Measurements from ENCODE around the gene PPP2R2C.

Gene PPP2R2C

DNA sequence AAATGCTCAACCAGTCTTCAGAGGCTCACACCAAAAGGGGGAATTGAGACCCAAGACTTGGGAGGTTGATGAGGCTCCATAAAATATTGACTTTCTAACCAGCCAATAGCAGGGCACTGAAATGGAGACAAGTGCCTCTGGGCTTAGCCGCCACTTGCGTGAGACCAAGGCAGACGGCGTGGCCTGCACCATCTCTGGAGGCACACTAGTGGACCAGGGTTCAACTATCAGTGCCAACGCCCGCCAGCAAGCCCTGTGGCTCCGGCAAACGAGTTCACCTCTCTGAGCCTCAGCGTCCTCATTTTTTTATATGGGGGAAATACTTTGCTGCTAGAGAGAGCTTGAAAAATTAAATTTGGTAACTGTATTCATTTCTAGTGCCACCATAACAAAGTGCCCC, 50.3 kb downstream of the PPP2R2C start:
- no peak for DNase-seq
- Mint-ChIP-seq H3K9me3 (no peaks in the 10 kb centered on the region), H3K27ac (no peak overlapping the region), H3K4me3 (no peak overlapping the region), H3K36me3 (no peaks in the 10 kb centered on the region), H3K4me1 (no peaks in the 10 kb centered on the region), H3K27me3 (peaks cover 11% of the 10 kb centered on the region)
- CTCF ChIA-PET, result no interaction called here

DNA sequence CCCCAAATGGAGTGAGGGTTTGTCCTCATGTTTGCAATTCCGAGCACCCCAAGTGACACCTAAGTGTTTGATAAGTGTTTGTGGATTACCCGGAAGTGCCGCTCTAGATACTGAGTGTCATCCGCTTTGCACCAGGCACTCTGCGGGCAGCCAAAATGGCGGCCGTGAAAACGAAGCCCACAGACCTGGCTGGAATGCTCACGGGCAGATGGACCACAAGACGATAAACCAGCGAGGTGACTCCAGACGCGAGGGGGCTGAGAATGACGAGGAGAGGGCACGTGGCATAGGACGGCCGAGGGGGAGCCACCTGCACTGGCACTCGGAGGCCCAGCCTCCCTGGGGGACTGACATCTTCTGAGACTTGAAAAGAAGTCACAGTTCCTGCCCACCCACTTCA, 51.0 kb downstream of the PPP2R2C start:
- Mint-ChIP-seq H3K27me3 (peaks cover 17% of the 10 kb centered on the region), H3K4me3 (no peak overlapping the region), H3K4me1 (no peaks in the 10 kb centered on the region), H3K36me3 (no peaks in the 10 kb centered on the region), H3K27ac (no peak overlapping the region), H3K9me3 (no peaks in the 10 kb centered on the region)
- CTCF ChIA-PET, result no interaction called here
- DNase-seq, result no peak

DNA sequence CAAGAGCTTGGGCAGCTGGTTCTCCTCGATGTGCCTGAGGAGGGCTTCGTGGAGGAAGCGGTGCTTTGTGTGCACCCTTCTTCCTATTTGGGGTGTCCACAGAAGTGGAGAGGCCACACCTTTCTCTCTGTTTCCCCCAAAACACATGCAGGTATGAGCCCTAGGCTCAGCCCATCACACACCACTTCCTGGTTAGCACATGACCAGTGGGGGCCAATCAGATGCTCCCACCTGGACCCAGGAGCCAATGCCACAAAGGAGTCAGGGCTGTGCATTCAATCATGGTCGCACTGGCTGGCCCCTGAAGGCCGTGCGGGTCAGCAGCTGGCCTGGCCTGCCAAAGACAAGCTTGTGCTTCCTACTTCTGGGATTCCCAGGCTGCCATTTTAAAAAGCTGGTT, 51.4 kb downstream of the PPP2R2C start:
- Mint-ChIP-seq H3K36me3 (no peaks in the 10 kb centered on the region), H3K27me3 (peaks cover 17% of the 10 kb centered on the region), H3K4me1 (no peaks in the 10 kb centered on the region), H3K4me3 (no peak overlapping the region), H3K9me3 (no peaks in the 10 kb centered on the region), H3K27ac (no peak overlapping the region)
- DNase-seq, result no peak
- CTCF ChIA-PET, result no interaction called here

DNA sequence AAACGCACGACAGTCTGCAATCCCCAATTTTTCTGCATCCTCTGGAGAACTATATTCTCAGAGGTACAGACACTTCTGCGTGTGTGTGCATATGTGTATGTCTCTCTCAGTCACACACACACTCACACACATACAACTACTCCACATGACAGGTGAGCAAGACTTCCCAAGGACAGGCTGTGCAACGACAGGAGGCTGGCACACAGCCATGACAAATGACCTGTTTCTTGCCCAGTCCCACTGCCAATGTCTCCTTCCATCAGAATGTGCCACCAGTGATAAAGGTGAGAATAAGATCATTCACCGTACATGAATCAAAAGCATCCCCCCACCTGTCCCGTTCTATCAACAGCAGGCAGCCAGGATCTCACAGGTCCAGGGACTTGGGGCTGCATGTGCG, 52.4 kb downstream of the PPP2R2C start:
- no peaks in the 10 kb centered on the region for H3K9me3 Mint-ChIP-seq
- no peaks in the 10 kb centered on the region for H3K4me1 Mint-ChIP-seq
- H3K36me3 Mint-ChIP-seq, result no peaks in the 10 kb centered on the region
- H3K27me3 Mint-ChIP-seq, result peaks cover 17% of the 10 kb centered on the region
- no peak overlapping the region for H3K4me3 Mint-ChIP-seq
- H3K27ac Mint-ChIP-seq, result no peak overlapping the region
- CTCF ChIA-PET, result no interaction called here
- DNase-seq, result no peak

DNA sequence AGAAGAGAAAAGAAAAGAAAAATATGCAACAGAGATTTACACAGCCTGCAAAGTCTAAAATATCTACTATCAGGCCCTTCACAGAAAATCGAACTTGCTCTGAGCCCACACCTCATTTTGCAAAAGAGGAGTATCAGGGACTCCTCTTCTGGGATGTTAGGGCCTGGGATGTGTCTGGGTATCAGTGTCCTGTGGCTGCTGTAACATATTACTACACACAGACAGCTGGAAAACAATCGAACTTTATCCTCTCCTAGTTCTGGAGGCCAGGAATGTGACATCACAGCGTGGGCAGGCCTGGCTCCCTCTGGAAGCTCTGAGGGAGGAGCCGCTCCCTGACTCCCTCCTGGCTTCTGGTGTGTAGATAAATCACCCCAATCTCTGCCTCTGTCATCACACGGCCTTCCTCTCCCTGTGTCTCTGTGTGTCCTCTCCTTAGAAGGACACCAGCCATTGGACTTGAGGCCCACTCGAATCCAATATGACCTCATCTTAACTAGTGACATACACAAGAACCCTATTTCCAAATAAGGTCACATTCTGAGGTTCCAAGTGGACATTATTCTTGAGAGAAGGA, 52.9 kb downstream of the PPP2R2C start:
- Mint-ChIP-seq H3K4me3 (no peak overlapping the region), H3K27me3 (peaks cover 22% of the 10 kb centered on the region), H3K4me1 (no peaks in the 10 kb centered on the region), H3K27ac (no peak overlapping the region), H3K9me3 (no peaks in the 10 kb centered on the region), H3K36me3 (no peaks in the 10 kb centered on the region)
- CTCF ChIA-PET, result no interaction called here
- no peak for DNase-seq

DNA sequence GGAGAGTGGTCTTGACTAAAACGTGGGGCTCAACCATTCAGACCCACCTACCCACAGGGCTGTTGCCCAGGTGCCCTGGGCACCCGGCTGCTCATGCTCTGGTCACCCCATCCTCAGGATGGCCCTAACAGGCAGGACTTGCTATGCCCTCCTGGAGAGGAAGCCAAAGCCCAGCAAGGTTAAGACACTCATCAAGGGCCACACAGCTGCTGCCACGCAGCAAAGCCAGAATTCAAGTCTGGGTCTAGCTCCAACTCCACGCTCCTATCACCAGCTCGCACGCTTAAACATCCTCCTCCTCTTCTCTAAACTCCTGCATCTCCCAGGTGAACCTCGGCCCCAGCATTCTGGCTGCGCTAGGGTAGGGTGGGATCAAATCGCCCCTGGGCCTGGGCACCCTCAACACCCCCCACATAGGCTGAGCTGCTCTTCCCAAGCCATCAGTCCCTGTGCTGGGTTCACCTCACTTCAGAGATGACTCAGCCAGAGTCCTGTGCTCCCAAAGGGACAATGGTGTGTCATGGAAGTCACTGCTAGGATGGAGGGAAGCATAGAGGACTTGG, 54.1 kb downstream of the PPP2R2C start:
- CTCF ChIA-PET, result no interaction called here
- no peaks in the 10 kb centered on the region for H3K9me3 Mint-ChIP-seq

DNA sequence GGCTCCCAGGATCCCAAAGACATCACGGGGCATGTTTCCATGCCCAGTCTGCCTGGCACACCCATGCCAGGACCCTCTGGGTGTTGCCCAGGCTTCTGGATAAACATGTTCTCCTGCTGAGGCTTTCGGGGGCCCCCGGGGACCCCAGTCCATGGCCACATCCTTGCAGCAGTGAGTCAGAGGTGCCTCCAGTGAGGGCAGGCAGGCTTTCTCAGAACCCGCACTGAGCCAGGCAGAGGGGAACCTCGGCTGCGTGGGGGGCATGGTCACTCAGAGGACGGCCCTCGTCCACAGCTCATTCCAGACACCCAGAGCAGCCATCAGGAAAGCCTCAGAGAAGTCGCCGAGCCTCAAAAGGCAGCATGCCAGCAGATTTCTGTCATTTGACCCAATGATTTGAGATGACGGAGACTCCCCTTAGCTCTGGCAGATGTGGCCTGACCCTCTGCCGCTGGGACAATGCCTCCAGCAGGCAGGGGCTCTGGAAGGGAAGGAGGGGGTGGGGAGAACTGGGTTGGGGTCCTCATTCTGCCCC, 54.8 kb downstream of the PPP2R2C start:
- H3K27me3 Mint-ChIP-seq, result peaks cover 27% of the 10 kb centered on the region
- H3K4me3 Mint-ChIP-seq, result no peak overlapping the region
- no peak overlapping the region for H3K27ac Mint-ChIP-seq
- H3K4me1 Mint-ChIP-seq, result no peaks in the 10 kb centered on the region
- CTCF ChIA-PET, result no interaction called here
- H3K9me3 Mint-ChIP-seq, result no peaks in the 10 kb centered on the region
- no peaks in the 10 kb centered on the region for H3K36me3 Mint-ChIP-seq
- no peak for DNase-seq

More for the DNA sequence above, 54.1 kb downstream of the PPP2R2C start:
- Mint-ChIP-seq H3K27me3 (peaks cover 27% of the 10 kb centered on the region), H3K4me1 (no peaks in the 10 kb centered on the region), H3K27ac (no peak overlapping the region), H3K36me3 (no peaks in the 10 kb centered on the region), H3K4me3 (no peak overlapping the region)
- no peak for DNase-seq

DNA sequence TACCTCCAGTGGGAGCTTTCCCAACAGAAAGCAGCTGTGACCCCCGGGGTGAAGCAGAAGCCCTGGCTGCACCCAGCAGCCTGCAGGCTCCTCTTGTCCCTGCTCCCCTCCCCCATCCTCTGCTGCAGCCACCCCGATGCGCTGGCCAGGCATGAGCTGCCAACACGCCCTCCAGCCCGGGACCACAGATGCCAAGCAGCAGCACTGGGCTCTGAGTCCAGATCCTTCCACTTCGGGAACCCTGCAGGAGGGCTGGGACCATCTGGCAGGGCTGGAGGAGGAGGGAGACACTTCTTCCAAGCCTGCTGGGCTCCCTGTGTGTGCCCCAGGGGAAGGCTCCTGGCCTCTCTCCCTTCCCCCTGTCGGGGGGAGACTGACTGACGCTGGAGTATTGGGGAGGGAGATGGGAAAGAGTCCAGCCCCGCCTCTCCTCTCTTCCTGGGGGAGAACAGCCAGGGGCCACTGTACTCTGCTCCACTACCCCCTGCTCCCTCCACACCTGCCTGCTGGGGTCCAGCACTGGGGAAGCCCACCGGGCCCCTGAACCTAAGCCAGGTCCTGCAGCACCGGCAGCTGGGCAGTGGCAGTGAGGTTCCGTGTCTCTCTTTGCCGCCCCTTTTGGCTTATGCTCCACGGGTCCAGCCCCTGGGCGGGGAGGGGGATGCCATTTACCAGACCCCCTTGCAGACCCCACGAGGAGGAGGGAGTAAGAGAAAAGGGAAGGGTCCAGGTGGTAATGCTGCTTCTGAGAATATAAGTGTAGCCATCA, 55.7 kb downstream of the PPP2R2C start:
- Mint-ChIP-seq H3K27me3 (peaks cover 27% of the 10 kb centered on the region), H3K4me1 (no peaks in the 10 kb centered on the region), H3K27ac (no peak overlapping the region), H3K9me3 (no peaks in the 10 kb centered on the region), H3K4me3 (no peak overlapping the region), H3K36me3 (no peaks in the 10 kb centered on the region)
- CTCF ChIA-PET, result no interaction called here
- no peak for DNase-seq

DNA sequence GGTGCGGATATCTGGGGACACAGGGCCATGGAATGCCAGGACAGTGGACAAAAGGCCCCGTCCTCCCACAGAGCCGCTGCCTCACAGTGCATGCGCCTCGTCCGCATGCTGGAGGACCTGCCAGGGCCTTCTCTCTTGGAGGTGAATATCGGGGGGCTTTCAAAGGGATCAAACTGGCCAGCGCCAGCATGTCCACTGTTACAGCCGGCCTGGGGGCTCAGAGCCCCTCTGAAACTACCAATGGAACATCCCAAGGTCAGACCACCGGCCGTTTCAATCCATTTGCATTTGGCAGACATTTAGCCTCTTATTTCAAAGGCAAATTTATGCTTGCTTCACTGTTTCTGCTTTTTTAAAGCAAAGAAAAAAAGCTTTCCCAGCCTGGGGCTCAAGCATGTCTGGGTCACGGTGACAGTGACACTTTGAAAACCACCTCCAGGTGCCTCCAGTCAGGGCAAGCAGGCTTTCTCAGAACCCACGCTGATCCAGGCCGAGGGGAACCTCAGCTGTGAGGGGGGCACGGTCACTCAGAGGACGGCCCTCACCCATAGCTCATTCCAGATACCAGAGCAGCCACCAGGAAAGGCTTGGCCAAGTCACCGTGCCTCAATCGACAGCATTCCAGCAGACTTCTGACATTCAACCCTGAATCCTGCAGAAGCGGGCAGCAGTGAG, 57.2 kb downstream of the PPP2R2C start:
- Mint-ChIP-seq H3K36me3 (no peaks in the 10 kb centered on the region), H3K9me3 (no peaks in the 10 kb centered on the region), H3K4me1 (no peaks in the 10 kb centered on the region), H3K27me3 (peaks cover 27% of the 10 kb centered on the region), H3K27ac (no peak overlapping the region), H3K4me3 (no peak overlapping the region)
- no peak for DNase-seq
- CTCF ChIA-PET, result no interaction called here

DNA sequence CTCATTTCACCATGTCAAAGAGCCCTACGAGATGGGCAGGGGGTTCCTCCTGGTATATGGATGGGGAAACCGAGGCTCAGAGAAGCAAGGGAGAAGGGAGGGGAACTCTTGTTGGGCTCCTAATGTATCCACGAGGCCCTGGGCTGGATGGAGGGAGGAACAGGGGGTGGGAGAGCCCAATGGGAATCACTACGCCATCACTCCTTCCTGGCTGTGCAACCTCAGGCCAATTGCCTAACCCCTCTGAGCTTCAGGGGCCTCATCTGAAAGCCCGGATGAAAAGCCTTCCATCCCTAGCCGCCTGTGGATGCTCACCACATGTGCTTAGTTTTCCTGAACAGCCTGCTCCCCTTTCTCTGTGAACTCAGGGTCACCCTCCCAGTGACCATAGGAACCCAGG, 57.8 kb downstream of the PPP2R2C start:
- CTCF ChIA-PET, result no interaction called here
- H3K4me1 Mint-ChIP-seq, result no peaks in the 10 kb centered on the region
- H3K9me3 Mint-ChIP-seq, result no peaks in the 10 kb centered on the region
- H3K27me3 Mint-ChIP-seq, result peaks cover 27% of the 10 kb centered on the region
- H3K36me3 Mint-ChIP-seq, result no peaks in the 10 kb centered on the region
- H3K27ac Mint-ChIP-seq, result no peak overlapping the region
- no peak for DNase-seq
- no peak overlapping the region for H3K4me3 Mint-ChIP-seq

DNA sequence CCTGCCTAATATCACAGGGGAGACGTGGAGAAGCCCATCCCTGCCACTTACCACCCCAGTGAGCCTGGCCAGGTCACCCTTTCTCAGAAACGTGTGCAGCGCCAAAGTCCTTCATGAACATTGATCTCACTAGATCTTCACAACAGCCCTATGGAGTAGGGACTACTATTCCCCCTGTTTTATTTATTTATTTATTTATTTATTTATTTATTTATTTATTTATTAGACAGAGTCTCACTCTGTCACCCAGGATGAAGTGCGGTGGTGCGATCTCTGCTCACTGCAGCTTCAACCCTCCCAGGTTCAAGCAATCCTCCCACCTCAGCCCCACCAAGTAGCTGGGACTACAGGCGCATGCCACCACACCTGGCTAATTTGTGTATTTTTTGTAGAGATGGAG, 61.8 kb downstream of the PPP2R2C start:
- DNase-seq, result no peak
- H3K27ac Mint-ChIP-seq, result no peak overlapping the region
- H3K36me3 Mint-ChIP-seq, result no peaks in the 10 kb centered on the region
- H3K9me3 Mint-ChIP-seq, result no peaks in the 10 kb centered on the region
- peaks cover 29% of the 10 kb centered on the region for H3K27me3 Mint-ChIP-seq
- no peak overlapping the region for H3K4me3 Mint-ChIP-seq
- CTCF ChIA-PET, result no interaction called here
- H3K4me1 Mint-ChIP-seq, result no peaks in the 10 kb centered on the region

DNA sequence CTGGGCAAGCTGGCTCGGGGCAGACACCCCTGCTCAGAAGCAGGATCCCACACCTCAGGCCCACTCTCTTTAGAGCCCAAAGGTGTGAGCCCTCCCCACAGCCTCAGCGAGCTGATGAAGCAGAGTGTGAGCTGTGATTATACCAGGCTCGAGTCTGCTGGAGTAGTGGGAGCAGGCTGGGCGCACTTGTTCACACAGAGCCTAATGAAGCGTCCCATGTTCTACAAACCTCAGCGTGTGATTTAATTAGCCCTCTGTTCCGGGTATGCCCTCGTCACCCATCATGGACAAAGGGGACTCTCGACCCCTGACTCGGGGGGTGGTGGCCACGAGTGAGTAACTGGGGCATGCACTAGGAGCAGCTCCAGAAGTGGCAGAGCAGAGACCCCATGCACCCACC, 62.3 kb downstream of the PPP2R2C start:
- no peak overlapping the region for H3K4me3 Mint-ChIP-seq
- peaks cover 34% of the 10 kb centered on the region for H3K27me3 Mint-ChIP-seq
- no peaks in the 10 kb centered on the region for H3K4me1 Mint-ChIP-seq
- no peak for DNase-seq
- H3K9me3 Mint-ChIP-seq, result no peaks in the 10 kb centered on the region
- no peak overlapping the region for H3K27ac Mint-ChIP-seq
- H3K36me3 Mint-ChIP-seq, result no peaks in the 10 kb centered on the region
- CTCF ChIA-PET, result no interaction called here

DNA sequence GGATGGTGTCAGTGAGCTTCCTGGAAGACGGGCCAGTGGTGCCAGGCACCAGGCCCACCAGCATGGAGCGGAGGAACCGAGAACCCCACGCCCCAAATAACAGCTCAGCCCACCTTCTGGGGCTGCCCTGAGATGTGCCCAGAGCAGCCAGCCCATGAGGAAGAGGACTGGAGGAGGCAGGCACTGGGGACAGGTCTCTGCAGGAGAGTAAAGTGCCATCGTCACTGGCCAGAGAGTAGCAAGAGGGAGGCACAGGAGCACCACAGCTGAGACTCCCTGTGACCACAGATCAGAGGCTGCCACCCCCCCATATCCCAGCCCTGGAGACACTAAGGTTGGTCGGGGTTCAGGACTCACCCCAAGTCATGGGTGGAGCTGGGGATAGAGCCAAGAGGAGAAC, 63.0 kb downstream of the PPP2R2C start:
- no peak for DNase-seq
- no peaks in the 10 kb centered on the region for H3K9me3 Mint-ChIP-seq

DNA sequence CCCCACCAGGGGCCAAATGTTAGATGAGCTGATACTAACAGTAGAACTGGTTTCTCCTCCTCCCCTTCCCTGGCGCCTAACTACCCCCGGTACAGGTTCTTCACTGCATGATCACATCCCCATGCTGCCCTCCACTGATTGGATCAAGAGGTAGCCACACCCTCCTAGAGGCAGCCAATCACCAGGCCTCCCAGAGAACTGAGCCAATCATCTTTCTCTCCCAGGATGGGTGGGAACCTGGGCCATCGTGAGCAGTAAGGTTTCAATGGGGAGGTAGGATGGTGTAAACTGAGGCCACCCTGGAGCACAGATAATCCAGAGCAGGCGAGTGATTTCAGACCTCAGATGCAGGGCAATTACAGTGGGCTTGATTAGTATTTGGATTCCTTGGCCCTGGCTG, 64.2 kb downstream of the PPP2R2C start:
- Mint-ChIP-seq H3K27me3 (peaks cover 41% of the 10 kb centered on the region), H3K4me3 (no peak overlapping the region), H3K27ac (no peak overlapping the region), H3K9me3 (no peaks in the 10 kb centered on the region), H3K36me3 (no peaks in the 10 kb centered on the region), H3K4me1 (peaks cover 5% of the 10 kb centered on the region)
- DNase-seq, result no peak
- CTCF ChIA-PET, result interaction anchor here (0.7 kb wide), 1 partner anchor 120 kb away, joined by 4 read pairs; no protein-coding TSS in a partner anchor

More for the DNA sequence above, 63.0 kb downstream of the PPP2R2C start:
- Mint-ChIP-seq H3K36me3 (no peaks in the 10 kb centered on the region), H3K27me3 (peaks cover 34% of the 10 kb centered on the region), H3K4me1 (no peaks in the 10 kb centered on the region), H3K27ac (no peak overlapping the region), H3K4me3 (no peak overlapping the region)
- CTCF ChIA-PET, result interaction anchor here (0.7 kb wide), 1 partner anchor 68 kb away, joined by 3 read pairs; no protein-coding TSS in a partner anchor

DNA sequence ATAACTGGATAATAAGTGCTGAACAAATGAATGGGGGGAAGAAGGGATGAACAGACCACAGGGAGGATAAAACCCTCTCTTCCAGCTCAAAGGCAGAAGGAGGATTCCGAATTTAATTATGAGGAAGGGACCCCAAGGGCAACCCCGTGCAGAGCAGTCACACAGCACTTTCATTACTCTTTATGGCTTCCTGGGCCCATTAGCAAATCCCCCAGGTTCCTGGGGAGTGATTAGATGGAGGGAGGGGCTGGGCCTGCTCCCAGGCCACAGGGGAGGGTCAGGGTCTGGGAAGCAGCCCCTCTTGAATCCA, 67.1 kb downstream of the PPP2R2C start:
- Mint-ChIP-seq H3K27me3 (peaks cover 67% of the 10 kb centered on the region), H3K4me1 (peaks cover 14% of the 10 kb centered on the region), H3K9me3 (no peaks in the 10 kb centered on the region), H3K4me3 (no peak overlapping the region), H3K27ac (no peak overlapping the region), H3K36me3 (no peaks in the 10 kb centered on the region)
- CTCF ChIA-PET, result interaction anchor here (1.6 kb wide), 1 partner anchor 74 kb away, joined by 3 read pairs; no protein-coding TSS in a partner anchor
- no peak for DNase-seq

All from activated naive CD4-positive, alpha-beta T cell treated with anti-CD3 and anti-CD28 coated beads, Interleukin-2, amount 10 ng/mL, durations not matched to agents 7 days and 5 days (primary cell).